C4-2B (cell line): ENCODE data around the gene TMPRSS6.
A peak's percentile ranks its signal among the peaks of the same experiment; 100 is the strongest.
"Not testable (repeated sequence)": the region's sequence is repeated elsewhere in the genome, so short reads cannot be mapped to it uniquely, and the experiment has no call there.

Experiments used
- H3K27ac ChIP-seq: fragments of 450-650 bp; 2 replicates; pipeline ENCODE4 v1.5.1; 2017
- CTCF ChIP-seq: fragments of 450-650 bp; conservative IDR thresholded peaks from 2 replicates; pipeline ENCODE4 v1.5.1; 2017; ENCODE audit warnings: mild to moderate bottlenecking
- ZFX ChIP-seq: fragments of 450-650 bp; IDR thresholded peaks from 2 replicates; pipeline ENCODE4 v1.6.1; 2017

The TMPRSS6 gene

GRCh38 chr22:37077802-37078448 is 31.6 kb downstream of the TMPRSS6 start:
- peak; percentile 99 for TF ChIP-seq CTCF
- no peak for TF ChIP-seq ZFX
- H3K27ac ChIP-seq = no peak overlapping the region

GRCh38 chr22:37075822-37076433 is 33.6 kb downstream of the TMPRSS6 start:
- TF ChIP-seq ZFX = no peak
- TF ChIP-seq CTCF = no peak
- no peak overlapping the region for H3K27ac ChIP-seq

- TF ChIP-seq ZFX (no peak), CTCF (no peak)
- no peak overlapping the region for H3K27ac ChIP-seq
These were observed 34.5 kb downstream of the TMPRSS6 start for GRCh38 chr22:37075046-37075445.

- H3K27ac ChIP-seq = no peak overlapping the region
- TF ChIP-seq ZFX (no peak), CTCF (no peak)
These were observed 35.0 kb downstream of the TMPRSS6 start for GRCh38 chr22:37074537-37074936.

GRCh38 chr22:37072673-37073072 is 36.8 kb downstream of the TMPRSS6 start:
- H3K27ac ChIP-seq = no peak overlapping the region
- no peak for TF ChIP-seq CTCF
- no peak for TF ChIP-seq ZFX

GRCh38 chr22:37071850-37072592 is 37.5 kb downstream of the TMPRSS6 start:
- not testable (repeated sequence) for H3K27ac ChIP-seq

- TF ChIP-seq ZFX (no peak), CTCF (no peak)
- H3K27ac ChIP-seq = no peak overlapping the region
These were observed 38.8 kb downstream of the TMPRSS6 start for GRCh38 chr22:37070744-37071143.
